Thymus (tissue), 11 donors: Measurements from ENCODE around the gene SLC19A2. TPM values are rescaled to one million over a fixed set of nuclear protein-coding genes. Genes with fewer than 3 reads are reported as not detected.

Source experiments
- DNase-seq, 9 donors: peaks; one replicate each; pipeline ENCODE4 v3.0.0-alpha.2; 2013; ENCODE audit warnings: low spot score in 9 of 9, low read depth in 6 of 9, missing footprints in 1 of 9
- H3K27ac ChIP-seq, 2 donors: one replicate each; pipeline ENCODE4 v1.5.1; 2013; ENCODE audit warnings: control low read depth in 1 of 2, low read depth in 1 of 2, low read length in 1 of 2, mild to moderate bottlenecking in 1 of 2, moderate library complexity in 1 of 2
- H3K27me3 ChIP-seq, 2 donors: one replicate each; pipeline ENCODE4 v1.5.1; 2013; ENCODE audit warnings: low read length in 1 of 2; ENCODE audit not compliant: control insufficient read depth in 2 of 2, insufficient read depth in 1 of 2
- H3K36me3 ChIP-seq, 2 donors: one replicate each; pipeline ENCODE4 v1.5.1; 2013; ENCODE audit warnings: low read length in 1 of 2, mild to moderate bottlenecking in 1 of 2, moderate library complexity in 1 of 2; ENCODE audit not compliant: control insufficient read depth in 2 of 2, insufficient read depth in 2 of 2
- H3K4me1 ChIP-seq, 2 donors: one replicate each; pipeline ENCODE4 v1.5.1; 2013; ENCODE audit warnings: low read length in 2 of 2; ENCODE audit not compliant: control insufficient read depth in 2 of 2, insufficient read depth in 2 of 2
- H3K4me3 ChIP-seq, 2 donors: one replicate each; pipeline ENCODE4 v1.5.1; 2013; ENCODE audit warnings: low read length in 2 of 2, control low read depth in 1 of 2, mild to moderate bottlenecking in 1 of 2
- H3K9me3 ChIP-seq, 2 donors: one replicate each; pipeline ENCODE4 v1.5.1; 2013; ENCODE audit warnings: low read length in 1 of 2, mild to moderate bottlenecking in 1 of 2; ENCODE audit not compliant: control insufficient read depth in 2 of 2, insufficient read depth in 1 of 2
- WGBS: extraction: QIAGEN DNeasy Blood & Tissue Kit; methylation state at CpG from one replicate; pipeline ENCODE4 v1.1.7; 2013; 5-methylcytosine and 5-hydroxymethylcytosine counted together
- polyA plus RNA-seq: library from polyadenylated mRNA; stranded (reverse); fragments of 200-250 nt; gene quantifications from one replicate; pipeline ENCODE4 v1.2.3, GENCODE V29; 2013
- total RNA-seq: library from RNA; stranded (reverse); fragments of 120-200 nt; gene quantifications from one replicate; pipeline ENCODE4 v1.2.4, GENCODE V29; 2013
- donor health status: healthy.

The SLC19A2 gene
- total and polyA plus RNA-seq, 2 donors = 4.6 to 22.7 TPM

DNA sequence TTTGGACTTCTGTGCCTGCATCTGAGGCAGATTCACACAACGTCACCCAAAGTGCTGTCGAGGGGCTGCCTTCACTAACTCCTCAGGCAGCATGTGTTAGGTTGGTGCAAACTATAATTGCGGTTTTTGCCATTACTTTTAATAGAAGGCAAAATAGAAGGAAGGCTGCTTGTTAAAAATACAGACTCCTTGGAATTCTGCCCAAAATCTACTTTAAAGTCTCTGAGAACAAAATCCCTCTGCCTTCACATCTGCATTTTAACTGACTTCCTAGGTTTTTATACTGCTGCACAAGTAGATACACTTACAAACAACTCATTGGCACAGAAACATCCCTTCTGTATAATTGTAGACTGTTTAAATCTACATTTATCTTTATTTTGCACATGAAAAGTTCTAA lies 41.3 kb upstream of the SLC19A2 start:
- WGBS = 98% methylated on average over 3 of the region's 3 CpGs
- no peak for DNase-seq
- no peak overlapping the region for H3K4me3 ChIP-seq
- H3K27me3 ChIP-seq = no peaks in the 10 kb centered on the region
- H3K9me3 ChIP-seq = no peaks in the 10 kb centered on the region
- peaks cover 8 to 19% of the 10 kb centered on the region in 2 donors for H3K4me1 ChIP-seq
- H3K27ac ChIP-seq = no peak overlapping the region
- no peaks in the 10 kb centered on the region for H3K36me3 ChIP-seq

DNA sequence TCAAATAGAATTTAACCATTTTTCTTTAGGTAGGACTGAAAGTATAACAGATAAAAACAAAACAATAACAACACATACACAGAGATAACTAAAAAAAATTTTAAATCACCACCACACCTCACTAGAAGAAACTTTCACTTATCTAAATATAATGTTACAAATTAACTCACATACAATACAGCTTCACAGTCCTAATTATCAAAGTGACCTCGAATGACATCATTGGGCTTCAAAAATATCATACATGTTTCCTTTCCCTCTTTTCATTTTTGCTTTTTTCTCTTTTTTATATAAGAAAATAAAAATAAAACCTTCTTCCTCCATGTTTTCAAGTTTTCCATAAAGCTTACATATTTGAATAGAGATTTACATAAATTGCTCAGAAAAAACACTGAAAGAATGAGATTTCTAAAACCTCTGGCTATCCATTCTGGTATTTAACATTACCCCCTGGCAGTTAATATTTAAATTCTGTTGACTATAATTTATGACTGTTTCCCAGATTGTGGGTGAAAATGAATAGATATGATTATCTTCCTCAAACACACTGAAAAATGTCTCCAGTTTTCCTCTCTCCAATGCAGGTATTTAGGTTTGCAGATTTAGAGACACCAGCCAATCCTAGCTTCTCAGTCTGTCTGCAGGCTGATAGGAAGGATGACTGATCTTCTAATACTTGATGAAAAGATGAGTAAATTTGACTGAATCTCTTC lies 40.5 kb upstream of the SLC19A2 start:
- H3K27ac ChIP-seq = no peak overlapping the region
- no peaks in the 10 kb centered on the region for H3K36me3 ChIP-seq
- no peaks in the 10 kb centered on the region for H3K9me3 ChIP-seq
- WGBS = 95% methylated on average over 1 of the region's 1 CpG
- no peak for DNase-seq
- H3K4me3 ChIP-seq = no peak overlapping the region
- no peaks in the 10 kb centered on the region for H3K27me3 ChIP-seq
- H3K4me1 ChIP-seq = peaks cover 8 to 19% of the 10 kb centered on the region in 2 donors

DNA sequence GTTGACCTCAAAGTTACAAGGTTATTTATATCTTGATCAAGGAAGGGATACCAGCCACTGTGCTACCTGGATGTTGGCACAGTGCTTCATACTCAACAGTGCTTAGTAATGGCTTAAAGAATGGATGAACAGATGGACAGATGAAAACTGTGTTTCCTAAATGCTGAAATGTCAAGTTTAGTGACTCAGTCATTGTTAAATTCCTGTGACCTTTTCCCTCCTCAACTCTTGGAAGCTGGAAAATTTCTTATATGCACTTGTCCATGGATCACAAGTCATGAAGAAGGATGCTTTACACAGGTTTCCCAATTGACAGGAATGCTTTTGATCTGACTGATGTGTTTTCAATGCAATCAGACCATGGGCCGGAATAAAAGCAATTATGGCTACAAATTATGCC lies 39.6 kb upstream of the SLC19A2 start:
- Histone ChIP-seq H3K27ac (no peak overlapping the region), H3K4me1 (peaks cover 8 to 19% of the 10 kb centered on the region in 2 donors), H3K27me3 (no peaks in the 10 kb centered on the region), H3K36me3 (no peaks in the 10 kb centered on the region), H3K9me3 (no peaks in the 10 kb centered on the region), H3K4me3 (no peak overlapping the region)
- no peak for DNase-seq
- 97% methylated on average over 1 of the region's 1 CpG for WGBS

DNA sequence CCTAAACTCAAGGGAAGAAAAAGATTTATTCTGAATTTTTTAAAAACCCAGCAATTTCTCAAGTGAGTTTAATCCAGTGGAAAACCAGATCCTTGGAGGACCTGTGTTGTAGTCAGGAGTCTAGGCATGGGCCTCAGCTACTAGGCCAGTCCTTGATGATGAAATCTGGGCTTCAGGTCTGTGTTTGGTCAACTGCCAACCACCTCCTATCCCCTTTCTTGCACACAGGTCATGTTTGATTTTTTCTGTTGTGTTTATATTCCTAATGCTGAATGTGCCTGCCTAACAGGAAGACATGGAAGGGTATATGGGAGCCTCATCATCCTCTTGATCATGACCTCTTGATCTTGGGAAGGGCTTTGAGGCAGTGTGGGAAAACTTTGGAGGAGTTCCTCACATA lies 38.2 kb upstream of the SLC19A2 start:
- H3K4me1 ChIP-seq = peaks cover 7 to 13% of the 10 kb centered on the region in 2 donors
- no peaks in the 10 kb centered on the region for H3K9me3 ChIP-seq
- no peak overlapping the region for H3K4me3 ChIP-seq
- no peaks in the 10 kb centered on the region for H3K27me3 ChIP-seq
- H3K36me3 ChIP-seq = no peaks in the 10 kb centered on the region
- H3K27ac ChIP-seq = no peak overlapping the region
- no peak for DNase-seq

DNA sequence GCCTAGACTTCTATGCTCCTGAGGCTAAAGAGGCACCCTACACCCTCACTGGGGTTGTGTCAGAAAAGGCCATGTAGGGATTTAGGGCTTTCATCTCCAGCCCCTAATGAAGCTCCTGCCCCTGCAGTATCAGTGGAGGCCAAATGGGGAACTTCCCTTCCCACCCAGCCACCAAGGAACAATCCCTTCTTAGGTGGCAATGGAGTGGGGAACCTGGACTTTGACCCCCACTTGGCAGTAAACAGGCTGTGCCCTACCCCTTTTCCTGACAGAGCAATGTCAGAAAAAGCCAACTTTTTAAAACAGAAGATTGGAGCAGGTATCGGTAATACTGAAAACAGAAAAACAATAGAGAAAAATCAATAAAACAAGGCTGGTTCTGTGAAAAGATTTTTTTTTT lies 35.5 kb upstream of the SLC19A2 start:
- Histone ChIP-seq H3K9me3 (no peaks in the 10 kb centered on the region), H3K27ac (no peak overlapping the region), H3K27me3 (no peaks in the 10 kb centered on the region), H3K4me3 (no peak overlapping the region), H3K36me3 (no peaks in the 10 kb centered on the region), H3K4me1 (no peaks in the 10 kb centered on the region)
- 100% methylated on average over 1 of the region's 1 CpG for WGBS
- DNase-seq = no peak

DNA sequence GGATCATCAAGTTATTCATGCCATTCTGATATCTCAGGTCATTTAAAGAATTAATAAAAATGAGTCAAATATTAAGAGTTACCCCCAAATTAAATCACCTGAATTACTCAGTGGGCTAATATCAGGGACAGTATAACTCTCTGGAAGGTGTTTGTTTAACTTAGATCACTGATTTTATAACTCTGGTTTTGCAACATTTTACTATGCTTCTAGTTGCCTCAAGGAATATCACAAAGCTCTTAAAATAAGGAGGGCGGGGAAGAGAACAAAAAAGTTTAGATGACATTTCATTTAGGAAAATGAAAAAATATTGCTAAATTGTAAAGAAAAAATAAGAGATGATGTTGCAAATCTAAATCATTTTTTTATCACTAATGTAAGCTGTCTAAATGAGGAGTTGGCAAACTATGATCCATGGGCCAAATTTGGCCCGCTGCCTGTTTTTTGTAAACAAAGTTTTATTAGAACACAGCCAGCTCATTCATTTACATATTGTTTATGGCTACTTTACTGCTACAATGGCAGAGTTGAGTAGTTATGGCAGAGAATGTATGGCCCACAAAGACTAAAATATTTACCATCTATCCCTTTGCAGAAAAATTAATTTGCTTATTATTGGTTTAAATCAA lies 31.9 kb upstream of the SLC19A2 start:
- Histone ChIP-seq H3K27ac (no peak overlapping the region), H3K9me3 (no peaks in the 10 kb centered on the region), H3K4me3 (no peak overlapping the region), H3K27me3 (no peaks in the 10 kb centered on the region), H3K36me3 (no peaks in the 10 kb centered on the region), H3K4me1 (no peaks in the 10 kb centered on the region)
- no peak for DNase-seq
- 97% methylated on average over 2 of the region's 2 CpGs for WGBS

DNA sequence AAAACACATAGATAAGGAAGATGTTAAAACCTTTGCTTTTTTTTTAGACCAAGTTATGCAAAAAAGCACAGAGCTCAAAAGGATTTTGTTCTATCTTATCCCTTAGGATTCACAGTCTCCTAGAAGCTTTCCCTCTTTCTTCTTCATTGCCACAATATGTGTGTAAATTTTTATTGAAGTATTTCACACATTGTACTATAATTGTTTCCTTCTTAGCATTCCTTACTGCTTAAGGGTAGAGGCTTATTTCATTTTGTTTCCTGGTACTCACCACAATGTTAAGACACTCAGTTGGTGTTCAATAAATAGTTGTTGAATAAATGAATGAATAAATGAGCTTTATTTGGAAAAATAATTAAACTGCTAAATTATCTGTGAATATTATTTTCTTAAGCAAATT lies 29.9 kb upstream of the SLC19A2 start:
- Histone ChIP-seq H3K27me3 (no peaks in the 10 kb centered on the region), H3K4me1 (no peaks in the 10 kb centered on the region), H3K9me3 (no peaks in the 10 kb centered on the region), H3K27ac (no peak overlapping the region), H3K4me3 (no peak overlapping the region), H3K36me3 (no peaks in the 10 kb centered on the region)
- no peak for DNase-seq

DNA sequence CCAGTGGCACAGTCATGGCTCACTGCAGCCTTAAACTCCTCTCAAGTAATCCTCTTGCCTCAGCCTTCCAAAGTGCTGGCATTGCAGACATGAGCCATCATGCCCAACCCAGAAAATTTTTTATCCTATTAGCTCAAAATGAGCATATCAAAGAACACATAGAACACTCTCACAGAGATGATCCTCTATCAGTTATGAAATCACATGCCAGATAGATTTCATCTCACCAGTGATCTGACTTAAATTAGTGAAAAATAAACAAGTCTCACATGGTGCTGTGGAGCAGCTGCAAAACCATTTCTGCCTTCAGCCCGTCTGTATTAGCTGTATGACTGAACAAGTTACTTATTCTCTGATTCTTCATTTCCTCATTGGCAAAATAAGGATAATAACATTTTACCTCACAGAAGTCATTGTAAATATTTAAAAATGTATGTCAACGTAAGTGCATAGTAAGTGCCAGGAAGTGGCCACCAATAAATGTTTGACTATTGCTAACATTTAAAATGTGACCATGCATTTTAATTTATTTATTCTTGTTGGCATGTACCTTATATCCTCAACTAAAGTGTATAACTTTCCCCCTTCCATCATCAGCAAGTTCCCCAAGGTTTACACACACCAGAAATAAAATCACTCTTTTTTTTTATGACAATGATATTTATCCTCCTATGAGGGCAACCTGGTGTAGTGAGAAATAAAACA lies 29.0 kb upstream of the SLC19A2 start:
- Histone ChIP-seq H3K27me3 (no peaks in the 10 kb centered on the region), H3K4me3 (no peak overlapping the region), H3K4me1 (no peaks in the 10 kb centered on the region), H3K9me3 (no peaks in the 10 kb centered on the region), H3K27ac (no peak overlapping the region), H3K36me3 (no peaks in the 10 kb centered on the region)
- 91% methylated on average over 2 of the region's 2 CpGs for WGBS
- DNase-seq = no peak

DNA sequence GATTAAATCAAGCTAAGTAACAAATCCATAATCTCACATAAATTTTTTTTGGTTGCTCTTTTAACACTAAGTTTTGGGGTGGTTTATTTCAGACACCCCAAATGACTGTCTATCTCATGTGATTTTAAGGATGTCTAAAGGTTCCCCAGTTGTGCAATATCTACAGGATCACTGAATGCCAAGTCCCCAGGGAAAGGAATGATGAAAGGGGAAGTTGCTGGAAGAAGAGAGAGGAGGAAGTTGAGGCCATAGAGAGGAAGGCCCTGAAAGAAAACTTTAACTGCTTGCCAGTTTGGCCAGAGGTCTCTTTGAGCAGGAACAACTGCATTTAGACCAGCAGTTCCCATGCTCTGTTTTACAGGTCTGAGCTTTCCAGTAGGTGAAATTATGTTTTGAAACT lies 27.5 kb upstream of the SLC19A2 start:
- no peaks in the 10 kb centered on the region for H3K36me3 ChIP-seq
- H3K27ac ChIP-seq = no peak overlapping the region
- no peak for DNase-seq
- no peak overlapping the region for H3K4me3 ChIP-seq
- no peaks in the 10 kb centered on the region for H3K27me3 ChIP-seq
- H3K9me3 ChIP-seq = no peaks in the 10 kb centered on the region
- peaks cover 0 to 2% of the 10 kb centered on the region in 2 donors for H3K4me1 ChIP-seq
